T-cell (primary cell): ENCODE measurements around the gene RPTOR. TPM values are rescaled to one million over a fixed set of nuclear protein-coding genes. Genes with fewer than 3 reads are reported as not detected.

Source experiments
- ATAC-seq, 4 experiments: fragments of 200-7000 bp in 3 of 4; fragments of 150-1000 bp in 1 of 4; cut with Tn5 transposase; replicated peaks in 1 of 4; 1 replicate in 3 of 4; 2 replicates in 1 of 4; pipeline ENCODE4 v1.10.0; 2021; ENCODE audit warnings: moderate library complexity in 3 of 4, mild to moderate bottlenecking in 2 of 4, moderate number of reproducible peaks in 1 of 4
- CTCF ChIA-PET, 2 donors: fragments of 300-600 bp; sonication (Branson Sonifier 250); formaldehyde crosslinking; loops; one replicate each; lab custom pipeline; 2022; ENCODE audit warnings: antibody characterized with exemption in 2 of 2; lab: Charles Lee
- POLR2A ChIA-PET, 2 donors: fragments of 300-600 bp; sonication (Branson Sonifier 250); formaldehyde crosslinking; loops; one replicate each; lab custom pipeline; 2022; ENCODE audit warnings: antibody characterized with exemption in 2 of 2; lab: Charles Lee
- DNase-seq, 35 experiments: peaks; one replicate each; pipeline versions ENCODE4 v3.0.0 to v3.0.0-alpha.2; 2013 to 2023
- H3K27ac ChIP-seq: one replicate; pipeline ENCODE4 v1.5.1; 2013; ENCODE audit warnings: low read length
- H3K27me3 ChIP-seq, 2 experiments: replicated peaks in 1 of 2; 1 replicate in 1 of 2; 2 replicates in 1 of 2; pipeline versions ENCODE4 v1.6.1 to v1.7.0; 2013; ENCODE audit warnings: low read length in 1 of 2, mixed read lengths in 1 of 2; ENCODE audit not compliant: control insufficient read depth in 2 of 2, insufficient read depth in 2 of 2; ENCODE audit errors: extremely low read depth in 1 of 2
- H3K36me3 ChIP-seq, 2 donors: 1 replicate in 1 of 2; 2 replicates in 1 of 2; pipeline versions ENCODE4 v1.6.1 to v1.7.0; 2013; ENCODE audit warnings: low read length in 1 of 2; ENCODE audit not compliant: control insufficient read depth in 2 of 2, insufficient read depth in 1 of 2; ENCODE audit errors: extremely low read depth in 1 of 2
- H3K4me1 ChIP-seq, 2 experiments: 1 replicate in 1 of 2; 2 replicates in 1 of 2; pipeline versions ENCODE4 v1.6.1 to v1.7.0; 2013; ENCODE audit warnings: low read length in 2 of 2, mixed read lengths in 1 of 2; ENCODE audit not compliant: insufficient read depth in 2 of 2, control insufficient read depth in 1 of 2; ENCODE audit errors: extremely low read depth in 1 of 2
- H3K4me3 ChIP-seq, 2 donors: 1 replicate in 1 of 2; 2 replicates in 1 of 2; pipeline versions ENCODE4 v1.5.1 to v1.7.0; 2013; ENCODE audit warnings: mild to moderate bottlenecking in 2 of 2, low read length in 1 of 2, moderate library complexity in 1 of 2; ENCODE audit not compliant: control insufficient read depth in 1 of 2; ENCODE audit errors: extremely low read depth in 1 of 2
- H3K9me3 ChIP-seq: 2 replicates; pipeline ENCODE4 v1.7.0; 2013
- H3K27ac Mint-ChIP-seq, 2 donors: one replicate each; pipeline ENCODE4 v1.8.0; 2020 to 2021; ENCODE audit warnings: mild to moderate bottlenecking in 2 of 2, mixed read lengths in 2 of 2
- H3K27me3 Mint-ChIP-seq, 2 donors: one replicate each; pipeline ENCODE4 v1.8.0; 2021 to 2022; ENCODE audit warnings: mixed read lengths in 2 of 2
- H3K36me3 Mint-ChIP-seq: one replicate; pipeline ENCODE4 v1.8.0; 2021; ENCODE audit warnings: mixed read lengths
- H3K4me1 Mint-ChIP-seq, 3 donors: one replicate each; pipeline ENCODE4 v1.8.0; 2020 to 2022; ENCODE audit warnings: mixed read lengths in 3 of 3, mild to moderate bottlenecking in 1 of 3
- H3K4me3 Mint-ChIP-seq, 3 donors: one replicate each; pipeline ENCODE4 v1.8.0; 2020 to 2022; ENCODE audit warnings: mild to moderate bottlenecking in 3 of 3, mixed read lengths in 3 of 3, moderate library complexity in 3 of 3
- H3K9me3 Mint-ChIP-seq, 3 donors: one replicate each; pipeline ENCODE4 v1.8.0; 2020 to 2022; ENCODE audit warnings: mixed read lengths in 3 of 3
- WGBS: methylation state at CpG from one replicate; pipeline ENCODE4 v1.1.5; 2013; ENCODE audit warnings: missing lambda C conversion rate; ENCODE audit not compliant: insufficient coverage; 5-methylcytosine and 5-hydroxymethylcytosine counted together
- total RNA-seq, 35 experiments: library from RNA in 6 of 35; stranded (reverse) in 6 of 35; fragments of 120-200 nt in 1 of 35; gene quantifications; one replicate each; pipeline versions ENCODE4 v1.2.1 to v1.2.4 and lab custom pipeline; 2013 to 2026

Gene RPTOR
- total RNA-seq, 5 donors from 2014 or later (not counting 1 experiment from before 2014, with no cell fraction given) = 59.4 to 76.8 (median 71.4) TPM

- H3K27me3 ChIP-seq = no peaks in the 10 kb centered on the region
- peak overlapping the region in 1 of 2 donors; percentile 52 for H3K4me3 ChIP-seq
- H3K36me3 ChIP-seq = peaks cover 0 to 3% of the 10 kb centered on the region in 2 donors
- WGBS = 38% methylated on average over 5 of the region's 19 CpGs
- ChIA-PET POLR2A (interaction anchor here (0.6 kb wide), 2 partner anchors 17 to 1252 kb away, joined by 3 read pairs; no protein-coding TSS in a partner anchor), CTCF (interaction anchor here in 1 of 2 donors (1.2 kb wide), 1 partner anchor 9 kb away, joined by 3 read pairs; no protein-coding TSS in a partner anchor)
- Mint-ChIP-seq H3K36me3 (peaks cover 21% of the 10 kb centered on the region), H3K9me3 (no peaks in the 10 kb centered on the region), H3K4me1 (peaks cover 52 to 72% (median 70%) of the 10 kb centered on the region in 3 donors), H3K27me3 (no peaks in the 10 kb centered on the region), H3K27ac (peak overlapping the region; percentile 89), H3K4me3 (peak overlapping the region; percentile 50 to 77 (median 63))
- peak overlapping the region; percentile 64 for H3K27ac ChIP-seq
- DNase-seq = peak in 2 of 35 experiments; percentile 19 to 50
- peaks cover 47 to 58% of the 10 kb centered on the region in 2 experiments for H3K4me1 ChIP-seq
- no peaks in the 10 kb centered on the region for H3K9me3 ChIP-seq
- peak; percentile 21 to 49 (median 41) for ATAC-seq
These were observed 236.0 kb downstream of the RPTOR start for GRCh38 chr17:80780381-80781198.

- Histone ChIP-seq H3K4me1 (peaks cover 53 to 63% of the 10 kb centered on the region in 2 experiments), H3K4me3 (peak overlapping the region in 1 of 2 donors; percentile 52), H3K9me3 (no peaks in the 10 kb centered on the region), H3K36me3 (peaks cover 0 to 3% of the 10 kb centered on the region in 2 donors), H3K27me3 (no peaks in the 10 kb centered on the region), H3K27ac (peak overlapping the region; percentile 64)
- Mint-ChIP-seq H3K27ac (peak overlapping the region; percentile 89), H3K9me3 (no peaks in the 10 kb centered on the region), H3K4me3 (peak overlapping the region; percentile 50 to 77 (median 63)), H3K4me1 (peaks cover 56 to 76% (median 73%) of the 10 kb centered on the region in 3 donors), H3K36me3 (peaks cover 21% of the 10 kb centered on the region), H3K27me3 (no peaks in the 10 kb centered on the region)
- ATAC-seq = peak in 3 of 4 experiments; percentile 17 to 50 (median 44)
- CTCF ChIA-PET = interaction anchor here in 1 of 2 donors (1.2 kb wide), 1 partner anchor 8 kb away, joined by 3 read pairs; no protein-coding TSS in a partner anchor
- DNase-seq = peak in 2 of 35 experiments; percentile 25 to 48
- WGBS = no CpG with 5 or more reads among the region's 13 CpGs
- POLR2A ChIA-PET = interaction anchor here (0.6 kb wide), 2 partner anchors 17 to 1252 kb away, joined by 3 read pairs; no protein-coding TSS in a partner anchor
These were observed 236.6 kb downstream of the RPTOR start for GRCh38 chr17:80781211-80781610.

- Mint-ChIP-seq H3K9me3 (no peaks in the 10 kb centered on the region), H3K27ac (peak overlapping the region; percentile 89), H3K36me3 (peaks cover 16% of the 10 kb centered on the region), H3K4me3 (peak overlapping the region; percentile 17 to 77 (median 31)), H3K4me1 (peaks cover 58 to 76% (median 69%) of the 10 kb centered on the region in 3 donors), H3K27me3 (no peaks in the 10 kb centered on the region)
- DNase-seq (no peak), ATAC-seq (no peak)
- Histone ChIP-seq H3K27ac (peak overlapping the region; percentile 64), H3K9me3 (no peaks in the 10 kb centered on the region), H3K4me1 (peaks cover 58 to 69% of the 10 kb centered on the region in 2 experiments), H3K36me3 (no peaks in the 10 kb centered on the region), H3K27me3 (no peaks in the 10 kb centered on the region), H3K4me3 (peak overlapping the region in 1 of 2 donors; percentile 17)
- WGBS = 88% methylated on average over 11 of the region's 14 CpGs
- POLR2A ChIA-PET = interaction anchor here in 1 of 2 donors (1.4 kb wide), 1 partner anchor 18 kb away, joined by 5 read pairs; no protein-coding TSS in a partner anchor
- CTCF ChIA-PET = interaction anchor here in 1 of 2 donors (1.2 kb wide), 1 partner anchor 8 kb away, joined by 3 read pairs; no protein-coding TSS in a partner anchor
These were observed 237.2 kb downstream of the RPTOR start for GRCh38 chr17:80781807-80782277.

- peak overlapping the region; percentile 61 to 77 (median 76) for H3K4me3 Mint-ChIP-seq
- WGBS = 10% methylated on average over 10 of the region's 16 CpGs
- CTCF ChIA-PET = no interaction called here
- H3K4me1 Mint-ChIP-seq = peaks cover 67 to 82% (median 72%) of the 10 kb centered on the region in 3 donors
- H3K9me3 Mint-ChIP-seq = peaks cover 0 to 6% (median 0%) of the 10 kb centered on the region in 3 donors
- H3K4me1 ChIP-seq = peaks cover 66 to 71% of the 10 kb centered on the region in 2 experiments
- H3K27ac Mint-ChIP-seq = peak overlapping the region; percentile 96 to 97
- H3K27me3 ChIP-seq = no peaks in the 10 kb centered on the region
- H3K36me3 Mint-ChIP-seq = peaks cover 17% of the 10 kb centered on the region
- peak overlapping the region; percentile 10 to 52 for H3K4me3 ChIP-seq
- POLR2A ChIA-PET = interaction anchor here in 1 of 2 donors (1.4 kb wide), 1 partner anchor 19 kb away, joined by 5 read pairs; no protein-coding TSS in a partner anchor
- peak in 33 of 35 experiments; percentile 28 to 74 (median 54) for DNase-seq
- peak overlapping the region; percentile 64 for H3K27ac ChIP-seq
- no peaks in the 10 kb centered on the region for H3K36me3 ChIP-seq
- H3K9me3 ChIP-seq = no peaks in the 10 kb centered on the region
- ATAC-seq = peak; percentile 79 to 94 (median 86)
- no peaks in the 10 kb centered on the region for H3K27me3 Mint-ChIP-seq
These were observed 238.1 kb downstream of the RPTOR start for GRCh38 chr17:80782536-80783427.

GRCh38 chr17:80783486-80783885 is 238.8 kb downstream of the RPTOR start:
- no peak overlapping the region for H3K4me3 ChIP-seq
- no peaks in the 10 kb centered on the region for H3K27me3 ChIP-seq
- no peaks in the 10 kb centered on the region for H3K9me3 ChIP-seq
- DNase-seq (no peak), ATAC-seq (no peak)
- H3K27ac ChIP-seq = peak overlapping the region; percentile 64
- 100% methylated on average over 5 of the region's 8 CpGs for WGBS
- peaks cover 68 to 77% of the 10 kb centered on the region in 2 experiments for H3K4me1 ChIP-seq
- ChIA-PET CTCF (no interaction called here), POLR2A (no interaction called here)
- no peaks in the 10 kb centered on the region for H3K36me3 ChIP-seq
- Mint-ChIP-seq H3K27ac (peak overlapping the region; percentile 96 to 97), H3K4me3 (peak overlapping the region; percentile 61 to 77 (median 76)), H3K9me3 (peaks cover 0 to 8% (median 0%) of the 10 kb centered on the region in 3 donors), H3K4me1 (peaks cover 73 to 83% (median 77%) of the 10 kb centered on the region in 3 donors), H3K27me3 (no peaks in the 10 kb centered on the region), H3K36me3 (peaks cover 15% of the 10 kb centered on the region)
